Measurements from ENCODE around the gene SLC6A17.

The SLC6A17 gene

DNA sequence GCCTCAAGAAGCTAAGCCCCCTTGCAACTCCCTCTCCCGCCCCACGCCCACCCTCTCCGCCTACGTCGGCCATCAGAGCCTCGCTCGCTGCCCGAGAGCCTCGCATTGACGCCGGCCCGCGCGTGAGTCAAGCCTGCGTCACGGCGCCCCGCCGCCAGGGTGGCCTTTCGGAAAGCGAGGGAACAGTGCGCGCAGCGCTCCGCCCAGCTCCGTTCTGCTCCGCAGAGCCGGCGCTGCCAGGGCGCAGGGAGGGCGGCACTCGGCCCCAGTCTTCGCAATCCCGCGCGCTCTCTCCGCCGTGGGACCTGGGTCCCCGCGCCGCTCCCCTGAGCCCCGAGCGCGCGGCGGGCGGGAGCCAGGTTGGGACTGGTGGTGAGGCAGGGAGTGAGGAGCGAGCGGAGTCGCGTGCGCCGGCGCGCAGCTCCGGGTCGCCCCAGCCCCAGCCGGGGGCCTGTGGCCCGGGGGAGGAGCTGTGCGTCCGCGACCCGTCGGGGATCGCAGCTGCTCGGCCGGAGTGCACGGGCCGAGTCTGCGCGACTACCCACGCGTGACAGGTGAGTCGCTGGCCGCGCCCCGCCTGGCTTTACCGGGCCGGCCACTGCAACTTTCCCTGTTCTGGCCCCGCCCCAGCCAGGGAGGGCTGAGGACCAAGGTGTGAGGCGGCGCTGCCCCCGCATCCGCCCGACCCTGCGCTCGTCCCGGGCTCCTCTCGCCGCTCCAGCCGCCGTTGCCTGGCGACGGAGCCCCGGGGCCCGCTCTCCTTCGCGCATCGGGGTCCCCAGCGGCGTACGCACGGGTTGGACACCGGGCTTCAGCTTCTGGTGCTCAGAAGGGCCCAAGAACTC lies at the start of gene SLC6A17:
SLC6A17 (plus strand) TSS at position 165 of the 845 bp plus-strand sequence. CDS start 16,436 bp downstream, outside the sequence.
- peak in 2 of 3 experiments; percentile 9 to 67 for DNase-seq (ENCODE audit: low read depth in 3 of 3)

DNA sequence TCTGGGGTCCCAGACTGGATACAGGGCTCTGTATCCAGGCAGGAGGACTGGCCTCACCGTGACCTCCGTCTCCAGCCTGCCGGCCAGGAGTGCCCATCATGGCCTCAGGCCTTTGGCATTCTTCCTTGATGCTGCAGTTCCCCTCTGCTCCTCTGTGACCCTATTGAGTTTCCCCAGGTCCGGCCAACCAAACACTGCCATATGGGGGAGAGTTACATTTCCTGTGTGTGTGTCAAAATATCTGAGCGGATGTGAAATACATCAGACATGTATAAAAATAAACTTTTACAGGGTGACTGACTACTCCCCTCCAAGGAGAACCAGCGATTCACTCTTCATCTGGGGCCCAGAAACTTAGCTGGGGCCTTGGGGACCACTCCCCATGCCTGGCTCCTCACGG lies 48.2 kb upstream of the SLC6A17 start:
- no peak for DNase-seq (ENCODE audit: low read depth in 3 of 3)

GRCh38 chr1:110106013-110106941 lies 44.0 kb upstream of the SLC6A17 start:
- peak in 2 of 3 experiments; percentile 41 to 56 for DNase-seq (ENCODE audit: low read depth in 3 of 3)

- DNase-seq (ENCODE audit: low read depth in 3 of 3): no peak
These were observed 42.3 kb upstream of the SLC6A17 start for GRCh38 chr1:110107867-110108469.

DNA sequence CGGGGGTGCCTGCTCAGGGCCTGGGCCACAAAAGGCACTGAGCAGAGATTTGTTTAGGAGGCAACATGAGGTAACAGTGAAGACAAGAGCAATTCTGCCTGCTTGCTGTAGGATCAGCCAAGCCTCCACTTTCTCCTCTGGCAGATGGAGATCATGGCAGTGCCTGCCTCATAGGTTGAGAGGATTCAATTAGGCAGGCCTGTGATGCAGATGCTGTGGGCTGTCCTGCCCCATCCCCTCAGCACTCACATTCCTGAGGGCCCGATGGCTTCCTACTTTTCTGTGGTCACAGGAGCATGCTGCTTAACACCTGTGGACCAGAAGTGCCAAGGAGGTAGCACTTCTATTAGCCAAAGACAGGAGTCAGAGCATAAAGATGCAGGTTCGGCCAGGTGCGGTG lies 39.2 kb upstream of the SLC6A17 start:
- no peak for DNase-seq (ENCODE audit: low read depth in 3 of 3)

GRCh38 chr1:110112143-110112542 lies 38.2 kb upstream of the SLC6A17 start, which contains the start of gene UBL4B:
Gene UBL4B (plus strand): TSS chr1:110112443. CDS start chr1:110112535, 92 bp downstream.
- no peak for DNase-seq (ENCODE audit: low read depth in 3 of 3)

DNA sequence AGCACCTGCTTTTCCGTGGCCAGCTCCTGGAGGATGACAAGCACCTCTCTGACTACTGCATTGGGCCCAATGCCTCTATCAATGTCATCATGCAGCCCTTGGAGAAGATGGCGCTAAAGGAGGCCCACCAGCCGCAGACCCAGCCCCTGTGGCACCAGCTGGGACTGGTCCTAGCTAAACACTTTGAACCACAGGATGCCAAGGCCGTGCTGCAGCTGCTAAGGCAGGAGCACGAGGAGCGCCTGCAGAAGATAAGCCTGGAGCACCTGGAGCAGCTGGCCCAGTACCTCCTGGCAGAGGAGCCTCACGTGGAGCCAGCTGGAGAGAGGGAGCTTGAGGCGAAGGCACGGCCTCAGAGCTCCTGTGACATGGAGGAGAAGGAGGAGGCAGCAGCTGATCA lies 37.6 kb upstream of the SLC6A17 start:
- DNase-seq (ENCODE audit: low read depth in 3 of 3): no peak

GRCh38 chr1:110113551-110113950 lies 36.7 kb upstream of the SLC6A17 start:
- DNase-seq (ENCODE audit: low read depth in 3 of 3): no peak

DNA sequence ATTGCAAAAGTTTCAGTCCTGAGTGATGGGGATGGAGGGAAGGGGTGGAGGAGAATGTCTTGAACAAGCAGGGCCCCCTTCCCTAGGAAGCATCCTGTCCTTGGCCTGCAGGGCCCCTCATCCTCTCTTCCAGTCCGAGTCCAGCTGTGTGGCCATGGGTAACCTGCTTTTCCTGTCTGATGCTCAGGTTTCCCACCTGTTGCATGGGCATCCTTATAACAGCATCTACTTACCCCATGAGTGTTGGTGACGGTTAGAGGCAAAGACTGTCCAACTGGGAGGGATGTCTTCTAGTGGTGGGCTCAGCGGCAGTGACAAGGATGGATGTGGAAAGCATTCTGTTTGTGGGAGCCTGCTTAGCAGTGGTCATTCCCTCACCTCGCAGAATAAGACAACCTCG lies 36.1 kb upstream of the SLC6A17 start:
- DNase-seq (ENCODE audit: low read depth in 3 of 3): no peak

DNA sequence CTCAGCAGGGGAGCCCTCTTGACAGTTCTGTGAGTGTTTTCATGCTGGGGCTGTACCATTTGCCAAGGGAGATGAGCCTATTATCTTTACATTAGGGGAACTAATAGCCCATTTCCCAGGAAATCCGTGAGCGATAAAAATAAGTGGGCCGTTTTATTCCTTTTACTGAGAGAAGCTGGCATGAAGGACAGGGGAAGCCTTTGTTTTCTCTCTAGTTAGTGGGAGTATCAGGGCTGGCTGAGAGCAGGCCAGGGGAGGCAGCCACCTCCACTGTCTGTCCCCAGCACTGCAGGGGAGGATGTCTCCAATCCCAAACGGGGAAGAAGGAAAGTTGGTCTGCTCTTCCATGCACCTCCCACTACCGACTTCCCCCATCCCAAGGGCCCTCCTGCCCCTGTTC lies 35.5 kb upstream of the SLC6A17 start:
- no peak for DNase-seq (ENCODE audit: low read depth in 3 of 3)

GRCh38 chr1:110118636-110119396 lies 31.5 kb upstream of the SLC6A17 start:
- peak in 1 of 3 experiments; percentile 26 for DNase-seq (ENCODE audit: low read depth in 3 of 3)

DNA sequence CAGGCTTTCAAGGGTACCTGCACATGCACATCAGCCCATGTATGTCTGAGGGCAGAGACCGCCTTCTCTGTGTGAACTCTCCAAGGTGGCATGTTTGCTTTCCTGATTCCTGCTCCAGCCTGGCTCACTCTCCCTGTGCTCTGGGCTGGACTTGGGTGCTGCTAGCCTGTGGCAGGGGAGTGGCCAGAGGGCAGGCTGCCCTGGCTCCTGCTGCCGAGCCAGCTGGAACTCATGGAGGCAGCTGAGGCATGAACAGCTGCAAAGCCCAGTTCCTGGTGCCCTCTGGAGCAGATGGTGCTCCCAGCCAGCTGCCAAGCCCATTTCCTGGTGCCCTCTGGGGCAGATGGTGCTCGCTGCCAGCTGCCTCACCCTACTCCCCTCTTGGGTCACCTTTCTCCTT lies 30.5 kb upstream of the SLC6A17 start:
- DNase-seq (ENCODE audit: low read depth in 3 of 3): no peak

- DNase-seq (ENCODE audit: low read depth in 3 of 3): no peak
These were observed 29.2 kb upstream of the SLC6A17 start for GRCh38 chr1:110120960-110121561.

- no peak for DNase-seq (ENCODE audit: low read depth in 3 of 3)
These were observed 27.1 kb upstream of the SLC6A17 start for GRCh38 chr1:110123224-110123623.

DNA sequence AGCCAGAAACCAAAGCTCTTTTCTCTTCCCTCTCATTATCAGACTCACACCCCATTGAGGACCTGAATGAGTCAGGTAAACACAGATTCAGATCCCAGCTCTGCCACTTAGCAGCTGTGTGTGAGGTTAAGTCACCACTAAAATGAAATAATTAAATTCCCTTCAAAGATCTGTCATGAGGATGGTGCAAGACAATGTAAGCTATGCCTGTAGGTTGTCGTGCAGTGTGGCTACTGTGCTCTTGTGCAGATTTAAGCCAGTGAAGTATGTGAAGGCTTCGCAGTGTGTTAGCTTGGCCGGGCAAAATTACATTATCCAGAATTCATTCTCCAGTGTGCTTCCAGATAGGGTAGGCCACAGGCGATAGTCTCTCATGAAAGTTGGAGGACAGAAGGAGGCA lies 24.5 kb upstream of the SLC6A17 start:
- DNase-seq (ENCODE audit: low read depth in 3 of 3): no peak

DNA sequence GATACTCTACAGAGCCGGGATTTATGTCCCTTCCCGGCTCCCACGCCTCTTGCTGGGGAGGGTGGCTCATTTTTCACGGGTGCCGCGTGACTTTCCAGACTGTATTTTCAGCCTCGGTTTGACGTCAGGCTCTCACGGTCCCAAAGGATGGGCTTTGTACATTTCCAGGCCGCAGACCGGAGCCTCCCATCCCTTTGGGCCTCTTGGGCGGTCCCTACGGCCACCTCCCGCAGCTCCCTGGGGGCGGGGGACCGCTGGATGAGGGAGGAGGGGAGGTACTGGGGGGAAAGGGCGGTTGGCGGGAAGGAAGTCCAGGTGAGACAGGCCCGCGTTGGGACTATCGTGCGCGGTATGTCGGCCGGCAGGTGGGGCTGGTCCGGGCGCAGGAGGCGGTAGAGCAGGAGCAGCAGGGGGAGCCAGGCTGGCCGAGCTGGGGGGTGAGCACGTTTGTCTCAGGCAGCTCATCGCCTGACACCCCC lies 20.1 kb upstream of the SLC6A17 start:
- peak in 1 of 3 experiments; percentile 7 for DNase-seq (ENCODE audit: low read depth in 3 of 3)

GRCh38 chr1:110130989-110131388 lies 19.3 kb upstream of the SLC6A17 start:
- DNase-seq (ENCODE audit: low read depth in 3 of 3): no peak

- DNase-seq (ENCODE audit: low read depth in 3 of 3): no peak
These were observed 17.6 kb upstream of the SLC6A17 start for GRCh38 chr1:110132682-110133081.

- DNase-seq (ENCODE audit: low read depth in 3 of 3): no peak
These were observed 16.9 kb upstream of the SLC6A17 start for GRCh38 chr1:110133436-110133835.

- DNase-seq (ENCODE audit: low read depth in 3 of 3): no peak
These were observed 16.2 kb upstream of the SLC6A17 start for GRCh38 chr1:110134050-110134595.
